GM12878 (cell line): Measurements from ENCODE around the gene HEYL. TPM values are rescaled to one million over a fixed set of nuclear protein-coding genes. Genes with fewer than 3 reads are reported as not detected.

Experiments used
- ATAC-seq: fragments of 200-7000 bp; cut with Tn5 transposase; 3 replicates; pipeline ENCODE4 v1.9.1; 2020; ENCODE audit warnings: mild to moderate bottlenecking, moderate library complexity
- BruUV-seq: library from RNA; stranded (reverse); fragments of 400-500 nt; replicated peaks from 2 replicates; lab custom pipeline; 2021; lab: Mats Ljungman, UMichigan
- CTCF ChIA-PET: fragments of 300-600 bp; sonication (Branson Sonifier 250); formaldehyde crosslinking; extraction: SDS; loops from one replicate; lab custom pipeline; 2021; ENCODE audit warnings: inconsistent platforms; lab: Yijun Ruan, JAX
- POLR2A ChIA-PET: fragments of 350-600 bp; formaldehyde crosslinking; extraction: SDS; loops from one replicate; lab custom pipeline; 2021; ENCODE audit warnings: inconsistent platforms; lab: Charles Lee
- RAD21 ChIA-PET: fragments of 300-600 bp; sonication (Branson Sonifier 250); formaldehyde crosslinking; loops from one replicate; lab custom pipeline; 2023; ENCODE audit warnings: antibody characterized with exemption; ENCODE audit not compliant: unreplicated experiment; lab: Charles Lee
- SMC1A ChIA-PET: fragments of 300-600 bp; sonication (Branson Sonifier 250); formaldehyde crosslinking; loops from one replicate; lab custom pipeline; 2023; ENCODE audit not compliant: unreplicated experiment, uncharacterized antibody; lab: Charles Lee
- DNase-seq: peaks from one replicate; pipeline ENCODE4 v3.0.0-alpha.2; 2011; ENCODE audit warnings: low read depth, low spot score
- FAIRE-seq: peaks from 3 replicates; lab custom pipeline; 2011; peaks lifted over from hg19 to GRCh38; lab: Jason Lieb, UNC
- H2AFZ ChIP-seq: 2 replicates; pipeline ENCODE4 v1.6.0; 2011; ENCODE audit warnings: low read depth, low read length, control low read depth; ENCODE audit not compliant: control insufficient read depth
- H3K27ac ChIP-seq: 2 replicates; pipeline ENCODE4 v1.5.1; 2011; ENCODE audit warnings: control low read depth; ENCODE audit not compliant: control insufficient read depth, insufficient read depth
- H3K27me3 ChIP-seq, 2 experiments: replicated peaks in 1 of 2; 2 replicates each; pipeline versions ENCODE4 v1.6.0 to v1.6.1; 2011; ENCODE audit warnings: low read length in 1 of 2; ENCODE audit not compliant: control insufficient read depth in 2 of 2, insufficient read depth in 2 of 2
- H3K36me3 ChIP-seq, 2 experiments: 2 replicates each; pipeline ENCODE4 v1.5.1; 2011; ENCODE audit warnings: low read length in 1 of 2; ENCODE audit not compliant: control insufficient read depth in 2 of 2, insufficient read depth in 2 of 2
- H3K4me1 ChIP-seq: 2 replicates; pipeline ENCODE4 v1.6.1; 2011; ENCODE audit warnings: mild to moderate bottlenecking, low read length, moderate library complexity, mixed read lengths; ENCODE audit not compliant: control insufficient read depth, insufficient read depth
- H3K4me2 ChIP-seq: 2 replicates; pipeline ENCODE4 v1.6.0; 2011; ENCODE audit warnings: control low read depth; ENCODE audit not compliant: control insufficient read depth, insufficient read depth
- H3K4me3 ChIP-seq: fragments of 200-600 bp; sonication (generic); 2 replicates; pipeline ENCODE4 v1.5.1; 2016
- H3K79me2 ChIP-seq: 2 replicates; pipeline ENCODE4 v1.6.0; 2011; ENCODE audit warnings: low read length; ENCODE audit not compliant: control insufficient read depth, insufficient read depth
- H3K9ac ChIP-seq: 2 replicates; pipeline ENCODE4 v1.8.0; 2011; ENCODE audit warnings: low read length, control low read depth, mixed read lengths; ENCODE audit not compliant: control insufficient read depth, insufficient read depth
- H3K9me3 ChIP-seq: replicated peaks from 3 replicates; pipeline ENCODE4 v1.5.1; 2011; ENCODE audit warnings: mild to moderate bottlenecking, low read length; ENCODE audit not compliant: control insufficient read depth, insufficient read depth
- H4K20me1 ChIP-seq: 2 replicates; pipeline ENCODE4 v1.6.0; 2011; ENCODE audit not compliant: control insufficient read depth, insufficient read depth
- ASH2L ChIP-seq: fragments of 300-600, 200-600 bp; sonication (generic); IDR thresholded peaks from 2 replicates; pipeline ENCODE4 v1.6.1; 2017; ENCODE audit warnings: low read depth, mild to moderate bottlenecking, borderline replicate concordance
- BCL11A ChIP-seq: IDR thresholded peaks from 2 replicates; pipeline ENCODE4 v1.6.1; 2011; ENCODE audit warnings: low read depth, low read length
- CREM ChIP-seq: IDR thresholded peaks from 2 replicates; pipeline ENCODE4 v1.6.1; 2014; ENCODE audit warnings: antibody characterized with exemption, low read depth
- MLLT1 ChIP-seq: fragments of 450-650 bp; IDR thresholded peaks from 2 replicates; pipeline ENCODE4 v1.6.1; 2016; ENCODE audit warnings: mild to moderate bottlenecking
- MYC ChIP-seq: IDR thresholded peaks from 2 replicates; pipeline ENCODE4 v1.6.1; 2011; ENCODE audit warnings: mild to moderate bottlenecking, low read length, moderate library complexity, inconsistent platforms; ENCODE audit not compliant: insufficient read depth, insufficient replicate concordance, insufficient read length, severe bottlenecking
- NRF1 ChIP-seq: conservative IDR thresholded peaks from 2 replicates; pipeline ENCODE4 v1.6.1; 2011; ENCODE audit warnings: mild to moderate bottlenecking, low read depth, low read length, improper control_type of control experiment
- RAD51 ChIP-seq: fragments of 450-650 bp; IDR thresholded peaks from 2 replicates; pipeline ENCODE4 v1.6.1; 2016; ENCODE audit warnings: moderate library complexity, mild to moderate bottlenecking, inconsistent platforms
- USF2 ChIP-seq: IDR thresholded peaks from 2 replicates; pipeline ENCODE4 v1.6.1; 2011; ENCODE audit warnings: low read depth, low read length, improper control_type of control experiment, borderline replicate concordance
- ZBTB11 ChIP-seq: fragments of 450-650 bp; formaldehyde crosslinking; IDR thresholded peaks from 2 replicates; pipeline ENCODE4 v1.5.0; 2022; ENCODE audit warnings: mild to moderate bottlenecking, missing genetic modification characterization
- WGBS: methylation state at CpG from one replicate; pipeline ENCODE4 v1.1.6; 2016; ENCODE audit warnings: low lambda C conversion rate; ENCODE audit not compliant: insufficient replicate concordance, insufficient coverage; ENCODE audit errors: missing lambda C conversion rate; 5-methylcytosine and 5-hydroxymethylcytosine counted together
- in situ Hi-C: fragments of 300-500 bp; cut with MboI; formaldehyde crosslinking; loops from 9 replicates; pipeline ENCODE4 v1.14.3; 2018; ENCODE audit warnings: mixed read lengths
- intact Hi-C: fragments of 100-400 bp; cut with micrococcal nuclease; formaldehyde crosslinking; loops from one replicate; pipeline ENCODE4 v1.14.2; 2022; ENCODE audit not compliant: unreplicated experiment
- polyA plus RNA-seq, 11 experiments: library from polyadenylated mRNA; depleted of rRNA in 4 of 11; unstranded in 6 of 11; stranded (reverse) in 5 of 11; fragments of >200 nt; fragmentation: Nextera tagmentation in 4 of 11; fragmentation: Illumina TruSeq in 1 of 11; extraction: Ambion mirVana in 4 of 11; extraction: Trizol in 1 of 11; gene quantifications; 1 replicate in 1 of 11; 2 replicates in 10 of 11; pipeline versions ENCODE4 v1.2.1 to v1.2.3, GENCODE V29; 2011 to 2016; ENCODE audit warnings: inconsistent platforms in 2 of 11, missing spikeins in 2 of 11, low read depth in 1 of 11
- total RNA-seq, 4 experiments: library from RNA; depleted of rRNA in 3 of 4; stranded (reverse); fragments of >200 nt in 3 of 4; fragmentation: Illumina TruSeq in 1 of 4; extraction: Trizol in 1 of 4; gene quantifications; 2 replicates each; pipeline versions ENCODE4 v1.2.1 to v1.2.3, GENCODE V29; 2013 to 2021

HEYL gene
- total and polyA plus RNA-seq, 10 of the 15 experiments (the other 5 are each of a cell fraction or from before 2014, with no cell fraction given) = under 0.01 to 0.04 TPM; not detected in 8

GRCh38 chr1:39670689-39671088 lies 31.2 kb upstream of the HEYL start:
- H3K4me3 ChIP-seq = no peak overlapping the region
- H3K9ac ChIP-seq = no peak overlapping the region
- ATAC-seq (no peak), DNase-seq (no peak), FAIRE-seq (no peak)
- WGBS = 40% methylated on average over 1 of the region's 1 CpG
- no peaks in the 10 kb centered on the region; the same call in 2 of the 3 replicates for H3K9me3 ChIP-seq
- H3K36me3 ChIP-seq = no peaks in the 10 kb centered on the region
- no peaks in the 10 kb centered on the region for H3K79me2 ChIP-seq
- no peak overlapping the region for H3K27ac ChIP-seq
- TF ChIP-seq RAD51 (no peak), ASH2L (no peak), MYC (no peak), CREM (no peak), BCL11A (no peak), USF2 (no peak), NRF1 (no peak), MLLT1 (no peak), ZBTB11 (CRISPR knock-in tag) (no peak)
- in situ Hi-C loops (no loop called here), intact Hi-C loops (no loop called here)
- no TSS peak for BruUV-seq
- POLR2A ChIA-PET = no interaction called here
- CTCF ChIA-PET = interaction anchor here (0.9 to 14.2 kb wide), 11 partner anchors 10 to 129 kb away, joined by 3 to 244 read pairs (median 5); no protein-coding TSS in a partner anchor
- no peaks in the 10 kb centered on the region for H4K20me1 ChIP-seq
- no peak overlapping the region for H3K4me2 ChIP-seq
- H2AFZ ChIP-seq = no peak overlapping the region
- H3K27me3 ChIP-seq = peaks cover 0 to 5% of the 10 kb centered on the region in 2 experiments; a peak in 2 of 4 replicates
- SMC1A ChIA-PET = interaction anchor here (0.5 to 2.2 kb wide), 9 partner anchors 11 to 245 kb away, joined by 3 to 9 read pairs (median 4); partner anchors contain the start of gene HPCAL4
- RAD21 ChIA-PET = interaction anchor here (0.8 to 3.0 kb wide), 5 partner anchors 13 to 128 kb away, joined by 3 to 10 read pairs (median 4); no protein-coding TSS in a partner anchor
- peaks cover 32% of the 10 kb centered on the region for H3K4me1 ChIP-seq
